Stromal cell of bone marrow (primary cell): ENCODE measurements around the gene TNS1.

Experiments used
- DNase-seq: peaks from one replicate; pipeline ENCODE4 v3.0.0-alpha.2; 2012; ENCODE audit warnings: low read depth

TNS1 gene

GRCh38 chr2:217897091-217897715 lies 105.6 kb downstream of the TNS1 start:
- DNase-seq = no peak

GRCh38 chr2:217895070-217895635 lies 107.6 kb downstream of the TNS1 start:
- no peak for DNase-seq

DNA sequence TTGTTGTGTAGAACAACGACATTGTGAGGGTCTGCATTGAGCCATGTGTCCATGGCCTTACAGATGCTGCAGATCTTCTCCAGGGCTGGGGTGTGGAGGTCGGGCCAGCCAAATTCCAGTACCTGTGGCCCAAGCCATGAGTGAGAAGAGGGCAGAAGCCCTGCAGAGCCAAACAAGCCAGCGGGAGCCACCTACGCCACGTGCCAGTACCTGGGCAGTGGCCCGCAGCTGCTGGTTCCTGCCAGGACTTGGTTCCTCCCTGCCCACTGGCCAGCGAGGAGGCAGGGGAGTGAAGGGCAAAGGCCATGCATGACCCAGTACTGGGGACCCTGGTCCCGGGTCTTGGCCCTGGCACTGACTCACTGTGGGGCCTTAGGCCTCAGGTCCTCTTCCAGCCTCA lies 109.4 kb downstream of the TNS1 start:
- no peak for DNase-seq

DNA sequence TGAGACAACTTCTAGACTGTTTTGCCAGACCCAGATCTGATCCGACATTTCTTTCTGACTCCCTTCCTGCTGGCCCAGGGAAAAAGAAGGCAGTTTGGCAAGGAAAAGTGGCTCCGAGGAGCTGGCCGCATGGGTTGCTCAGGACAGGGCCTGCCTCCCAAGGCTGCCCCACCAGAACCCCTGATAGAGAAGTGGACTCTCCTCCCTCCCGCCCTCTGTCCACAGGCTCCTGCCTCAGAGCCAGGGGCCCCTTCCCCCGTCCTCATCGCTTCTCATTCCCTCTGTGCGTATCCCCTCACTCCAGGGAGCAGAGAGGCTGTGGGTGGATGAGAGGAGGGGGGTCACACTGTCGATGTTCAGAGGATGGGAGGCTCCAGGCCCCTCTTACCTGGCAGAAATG lies 110.2 kb downstream of the TNS1 start:
- DNase-seq = no peak

GRCh38 chr2:217890445-217890844 lies 112.3 kb downstream of the TNS1 start:
- peak; percentile 90 for DNase-seq

DNA sequence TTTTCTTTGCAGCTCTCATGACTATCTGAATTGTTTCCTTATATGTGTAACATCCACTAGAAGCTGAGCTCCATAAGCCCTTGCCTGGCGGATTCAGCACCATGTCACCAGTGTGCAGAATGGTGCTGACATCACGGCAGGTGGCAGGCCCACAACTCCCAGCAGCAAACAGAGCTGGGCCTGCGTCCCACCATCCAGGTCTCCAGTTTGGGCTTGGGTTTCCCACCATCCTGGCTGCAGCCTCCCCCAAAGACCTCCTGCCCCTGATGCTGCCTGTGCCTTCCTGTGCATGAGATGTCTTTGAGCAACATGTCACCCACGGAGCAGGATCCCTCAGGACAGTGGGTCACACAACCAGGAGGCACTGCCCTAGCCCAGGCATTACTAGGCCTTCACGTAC lies 113.1 kb downstream of the TNS1 start:
- DNase-seq = no peak

- no peak for DNase-seq
Measured at GRCh38 chr2:217887841-217888701, 114.7 kb downstream of the TNS1 start.

- peak; percentile 51 for DNase-seq
Measured at GRCh38 chr2:217886720-217887309, 116.0 kb downstream of the TNS1 start.

- DNase-seq = no peak
Measured at GRCh38 chr2:217886091-217886490, 116.7 kb downstream of the TNS1 start.

DNA sequence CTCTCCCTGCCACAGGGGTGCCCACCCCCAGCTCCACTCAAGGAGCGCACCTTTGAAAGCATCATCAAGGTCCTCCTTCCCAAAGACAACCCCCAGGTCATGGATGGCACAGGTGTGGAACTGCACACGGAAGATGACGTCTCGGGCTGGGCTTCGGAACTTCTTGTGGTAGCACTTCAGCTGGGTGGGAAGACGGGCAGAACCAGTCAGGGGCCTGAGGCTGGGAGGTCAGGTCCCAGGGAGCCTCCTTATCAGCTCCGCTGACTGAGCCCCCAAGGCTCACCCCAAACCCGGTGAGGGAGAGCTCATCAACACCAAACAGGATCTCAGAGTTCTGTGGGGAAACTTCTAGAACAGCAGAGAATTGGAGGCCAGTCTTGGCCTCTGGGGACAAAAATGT lies 117.8 kb downstream of the TNS1 start:
- no peak for DNase-seq

DNA sequence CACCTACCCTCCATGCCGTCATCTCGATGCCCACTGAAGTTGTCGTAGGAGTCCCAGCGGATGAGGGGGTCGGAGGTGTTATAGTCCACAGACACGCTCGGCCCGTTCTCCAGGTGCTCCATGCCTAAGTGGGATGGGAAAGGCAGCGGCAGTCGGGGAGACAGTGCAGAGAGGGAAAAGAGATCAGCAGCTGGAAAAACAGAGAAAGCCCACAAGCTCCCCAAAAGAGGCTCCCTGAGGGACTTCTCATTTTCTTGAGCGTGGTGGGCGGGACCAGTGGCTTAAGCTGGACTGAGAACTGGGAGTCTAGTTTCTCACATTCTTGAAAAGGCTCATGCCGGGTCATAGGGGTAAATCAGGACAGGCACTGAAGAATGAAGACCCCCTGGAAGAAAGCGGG lies 121.9 kb downstream of the TNS1 start:
- no peak for DNase-seq

DNA sequence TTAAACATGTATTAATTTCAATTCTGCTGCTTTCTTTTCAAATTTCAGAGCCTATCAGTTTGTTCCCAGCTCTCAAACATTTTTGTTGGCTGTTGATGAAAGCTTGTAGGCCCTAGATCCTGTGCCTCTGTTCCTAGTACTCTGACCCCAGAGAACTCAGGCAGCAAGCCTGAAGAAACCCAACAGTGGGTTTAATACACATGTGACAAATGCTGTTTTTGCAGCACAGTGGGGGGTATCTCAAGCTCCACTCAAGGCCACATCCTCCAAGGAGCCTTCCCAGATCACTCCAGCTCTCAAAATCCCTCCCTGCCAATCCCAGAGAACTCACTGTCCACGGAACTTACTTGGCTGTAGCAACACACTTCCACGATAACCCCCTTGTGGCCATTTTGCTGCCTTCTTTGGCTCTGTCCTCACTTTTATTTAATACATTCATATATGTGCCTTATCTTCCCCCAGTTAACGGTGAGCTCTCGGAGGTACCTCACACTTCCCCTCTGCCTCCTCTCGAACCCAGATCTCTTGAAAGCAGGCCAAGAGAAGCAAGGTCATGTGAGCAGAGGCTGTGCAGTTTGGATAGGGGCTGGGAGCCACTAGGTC lies 122.4 kb downstream of the TNS1 start:
- no peak for DNase-seq

GRCh38 chr2:217878915-217879590 lies 123.7 kb downstream of the TNS1 start:
- no peak for DNase-seq

- DNase-seq = no peak
Measured at GRCh38 chr2:217877866-217878265, 124.9 kb downstream of the TNS1 start.

DNA sequence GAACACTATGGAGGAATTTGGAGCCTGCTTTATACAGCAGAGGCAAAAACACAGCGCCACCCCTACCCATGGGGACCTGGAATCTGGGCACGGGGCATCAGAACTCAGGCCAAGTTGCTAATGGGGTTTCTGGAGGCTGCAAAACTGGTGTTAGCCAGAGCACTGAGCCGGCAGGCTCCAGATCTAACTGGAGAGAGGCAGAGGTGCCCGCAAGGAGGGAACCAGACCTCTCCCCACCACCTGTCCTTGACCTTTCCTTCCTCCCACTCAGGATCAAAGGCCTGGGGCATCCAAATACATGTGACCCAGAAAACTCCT lies 126.6 kb downstream of the TNS1 start:
- no peak for DNase-seq

- DNase-seq = no peak
Measured at GRCh38 chr2:217875556-217876252, 127.1 kb downstream of the TNS1 start.

DNA sequence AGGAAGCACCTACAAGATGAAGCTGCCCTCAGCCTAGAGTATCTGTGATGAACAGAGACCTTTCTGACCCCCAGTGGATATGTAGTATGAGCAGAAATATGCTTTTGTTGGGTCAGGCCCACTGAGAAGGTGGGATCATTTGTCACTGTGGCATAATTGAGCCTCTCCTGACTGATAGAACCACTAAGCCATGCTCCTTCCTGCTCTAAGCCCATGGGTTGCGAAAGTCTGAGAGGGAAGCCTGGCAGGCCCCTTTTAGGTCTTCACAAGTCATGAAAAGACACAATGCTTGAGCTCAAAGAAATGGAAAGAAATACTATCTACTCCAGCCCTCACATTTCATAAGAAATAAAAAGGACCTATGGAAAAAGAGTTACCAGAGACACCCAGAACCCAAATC lies 127.7 kb downstream of the TNS1 start:
- DNase-seq = no peak

DNA sequence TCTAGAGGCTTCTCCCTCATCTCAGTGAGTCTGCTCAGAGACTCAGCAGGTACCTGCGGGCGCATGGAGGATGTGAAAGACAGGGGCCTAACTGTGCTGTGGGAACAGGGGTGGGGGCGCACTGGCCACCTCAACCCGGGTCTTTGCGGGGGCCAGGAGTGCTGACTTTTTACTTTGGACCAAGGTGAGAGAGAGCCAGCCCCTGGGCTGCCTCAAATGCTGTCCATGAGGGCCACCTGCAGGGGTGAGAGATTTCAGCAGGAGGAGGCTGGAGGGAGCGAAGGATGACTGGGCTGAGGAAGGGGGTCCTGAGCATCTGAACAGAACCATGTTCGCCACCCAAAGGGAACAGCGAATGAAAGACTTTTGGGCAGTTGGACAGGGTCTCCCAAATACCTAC lies 129.4 kb downstream of the TNS1 start:
- DNase-seq = no peak

DNA sequence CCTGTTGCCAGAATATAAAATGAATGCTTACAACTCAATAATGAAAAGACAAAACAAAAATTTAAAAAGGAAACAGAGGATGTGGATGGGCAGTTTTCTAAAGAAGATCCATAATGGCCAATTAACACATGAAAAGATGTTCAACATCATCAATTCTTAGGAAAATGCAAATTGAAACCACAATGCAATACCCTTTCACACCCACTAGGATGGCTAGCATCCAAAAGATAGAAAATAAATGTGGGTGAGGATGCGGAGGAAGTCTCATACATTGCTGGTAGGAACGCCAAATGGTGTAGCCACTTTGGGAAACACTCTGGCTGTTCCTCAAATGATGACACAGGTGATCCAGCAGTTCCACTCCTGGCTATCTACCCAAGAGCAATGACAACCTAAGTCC lies 130.5 kb downstream of the TNS1 start:
- DNase-seq = no peak

- no peak for DNase-seq
Measured at GRCh38 chr2:217870528-217871011, 132.2 kb downstream of the TNS1 start.

DNA sequence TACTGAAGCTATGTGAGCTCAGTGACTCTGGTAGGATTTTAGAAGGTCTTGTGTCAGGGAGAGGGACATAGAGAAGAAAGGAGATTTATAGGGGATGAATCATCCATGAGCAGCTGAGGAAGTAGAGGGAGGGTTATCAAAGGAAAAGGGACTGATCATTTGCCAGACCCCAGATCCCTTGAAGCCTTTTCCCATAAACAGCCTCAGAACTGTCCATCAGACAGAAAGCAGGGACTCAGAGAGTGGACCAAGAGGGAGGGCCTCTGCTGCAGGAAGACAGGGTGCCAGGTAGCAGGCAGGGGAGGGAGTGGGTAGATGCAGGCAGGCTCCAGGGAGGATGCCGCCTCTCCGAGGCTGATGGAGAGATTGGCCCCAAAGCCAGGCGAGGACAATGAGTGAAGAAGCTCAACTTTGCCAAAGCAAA lies 133.9 kb downstream of the TNS1 start:
- DNase-seq = no peak
